Fibroblast of skin of left quadriceps (primary cell): ENCODE measurements around the gene STK16.
"Not testable (repeated sequence)": the region's sequence is repeated elsewhere in the genome, so short reads cannot be mapped to it uniquely, and the experiment has no call there.

Source experiments
- DNase-seq, 2 experiments: peaks; one replicate each; pipeline ENCODE4 v3.0.0-alpha.2; 2013; ENCODE audit warnings: low read depth in 2 of 2

Gene STK16

GRCh38 chr2:219243291-219243761, 2.0 kb upstream of the STK16 start:
- no peak for DNase-seq

GRCh38 chr2:219244789-219245147, 511 bp upstream of the STK16 start:
- DNase-seq, result no peak

- DNase-seq, result no peak
Observed at GRCh38 chr2:219245899-219246230, 586 bp downstream of the STK16 start.

GRCh38 chr2:219246559-219246958, 1.3 kb downstream of the STK16 start:
- DNase-seq, result no peak

- DNase-seq, result no peak
Observed at GRCh38 chr2:219247678-219248642, 2.7 kb downstream of the STK16 start.

GRCh38 chr2:219248845-219249202, 3.5 kb downstream of the STK16 start:
- DNase-seq, result no peak

- DNase-seq, result peak; percentile 49 to 53
Observed at GRCh38 chr2:219249203-219249980, 4.1 kb downstream of the STK16 start.

GRCh38 chr2:219250049-219250781, 4.9 kb downstream of the STK16 start:
- no peak for DNase-seq

- DNase-seq, result no peak
Observed at GRCh38 chr2:219251656-219252055, 6.4 kb downstream of the STK16 start.

- DNase-seq, result no peak
Observed at GRCh38 chr2:219252084-219252483, 6.8 kb downstream of the STK16 start.

- DNase-seq, result no peak
Observed at GRCh38 chr2:219252570-219252899, 7.3 kb downstream of the STK16 start.

GRCh38 chr2:219252900-219253752, 7.8 kb downstream of the STK16 start, which contains the start of gene TUBA4B:
Gene TUBA4B (plus strand): TSS chr2:219253243. CDS start chr2:219253408, 165 bp downstream.
- DNase-seq, result no peak

GRCh38 chr2:219253753-219254589, 8.7 kb downstream of the STK16 start, which contains the start of gene TUBA4A:
Gene TUBA4A (minus strand): TSS chr2:219253918. CDS start chr2:219253858, 60 bp downstream.
- DNase-seq, result no peak

GRCh38 chr2:219254590-219255201, 9.4 kb downstream of the STK16 start:
- DNase-seq, result no peak

- DNase-seq, result not testable (repeated sequence)
Observed at GRCh38 chr2:219258942-219259341, 13.7 kb downstream of the STK16 start.

- no peak for DNase-seq
Observed at GRCh38 chr2:219261024-219261855, 16.0 kb downstream of the STK16 start.

GRCh38 chr2:219266232-219266631, 21.0 kb downstream of the STK16 start:
- no peak for DNase-seq

- DNase-seq, result no peak
Observed at GRCh38 chr2:219266886-219267285, 21.6 kb downstream of the STK16 start.

GRCh38 chr2:219268294-219268693, 23.0 kb downstream of the STK16 start:
- no peak for DNase-seq
